Measurements from ENCODE around the gene SLC38A8. TPM values are rescaled to one million over a fixed set of nuclear protein-coding genes. Genes with fewer than 3 reads are reported as not detected.

Gene SLC38A8
- total RNA-seq, 1 experiment from 2014 or later, result 0.35 TPM

DNA sequence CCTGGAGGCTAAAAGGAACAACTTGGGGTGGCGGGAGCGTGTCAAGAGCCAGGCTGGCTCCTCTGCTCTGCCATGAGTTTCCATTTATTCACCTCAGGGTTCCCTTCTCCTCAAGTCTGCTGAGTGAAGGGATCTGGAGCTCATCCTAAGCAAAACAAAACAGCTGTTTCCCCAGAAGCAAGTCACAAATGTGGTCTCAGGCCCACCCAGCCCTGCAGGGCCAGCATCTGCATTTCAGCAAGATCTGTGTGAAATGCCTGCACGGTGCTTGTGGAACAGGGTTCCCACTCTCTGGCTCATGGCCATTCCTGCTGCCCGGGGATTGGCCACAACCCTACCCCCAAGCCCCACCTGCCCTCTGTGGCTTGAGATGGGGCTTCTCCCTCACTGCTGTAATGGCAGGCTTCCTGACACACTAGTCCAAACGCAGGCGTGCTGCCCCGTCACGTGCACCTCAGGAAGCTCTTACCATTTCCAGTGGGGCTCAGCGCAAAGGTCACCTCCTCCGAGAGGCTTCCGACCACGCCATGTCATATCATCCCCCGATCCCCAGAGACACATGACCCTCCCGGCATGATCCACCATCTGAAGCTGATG is 2.3 kb downstream of the SLC38A8 start:
- no CpG with 5 or more reads among the region's 14 CpGs for WGBS (ENCODE audit: extremely low coverage, insufficient read length, low lambda C conversion rate)
- Histone ChIP-seq H2BK12ac (ENCODE audit: insufficient read length, low read depth, low read length) (no peak overlapping the region), H3K56ac (ENCODE audit: insufficient read length, low read depth, low read length) (no peak overlapping the region), H2BK15ac (ENCODE audit: low read depth, low read length) (no peak overlapping the region), H4K5ac (ENCODE audit: insufficient read length, low read depth, low read length) (no peak overlapping the region), H3K14ac (ENCODE audit: insufficient read depth, low read length) (no peak overlapping the region), H3K18ac (ENCODE audit: insufficient read length, low read depth, low read length) (no peak overlapping the region), H4K91ac (ENCODE audit: insufficient read length, low read depth, low read length) (no peak overlapping the region), H2BK20ac (ENCODE audit: low read depth, low read length, poor library complexity, severe bottlenecking) (no peak overlapping the region), H3T11ph (ENCODE audit: low read length) (no peak overlapping the region), H3K9ac (ENCODE audit: extremely low read depth, insufficient read length, low read length) (no peak overlapping the region), H3K27me3 (ENCODE audit: insufficient read depth, low read length) (no peaks in the 10 kb centered on the region), H3K23ac (ENCODE audit: insufficient read length, low read depth, low read length) (no peak overlapping the region), H2AK5ac (ENCODE audit: insufficient read length, low read length) (no peak overlapping the region), H3K9me3 (ENCODE audit: control insufficient read depth, low read depth, low read length) (no peaks in the 10 kb centered on the region), H3K4me2 (ENCODE audit: insufficient read depth, insufficient read length, low read length) (no peak overlapping the region), H3K27ac (ENCODE audit: insufficient read length, low read depth, low read length) (no peak overlapping the region), H2AFZ (ENCODE audit: low read length) (no peak overlapping the region), H3K4me1 (ENCODE audit: insufficient read depth, low read length) (no peaks in the 10 kb centered on the region; the same call in 1 of the 2 replicates), H2BK120ac (ENCODE audit: low read depth, low read length, poor library complexity, severe bottlenecking) (no peak overlapping the region), H3K79me2 (ENCODE audit: insufficient read depth, low read length) (no peaks in the 10 kb centered on the region), H2BK5ac (ENCODE audit: insufficient read length, low read length) (no peak overlapping the region), H3K79me1 (ENCODE audit: insufficient read depth, low read depth, low read length, poor library complexity, severe bottlenecking) (no peaks in the 10 kb centered on the region), H3K23me2 (ENCODE audit: insufficient read length, low read depth, low read length, poor library complexity, severe bottlenecking) (no peaks in the 10 kb centered on the region), H4K20me1 (ENCODE audit: control insufficient read depth, insufficient read depth, insufficient read length) (no peaks in the 10 kb centered on the region), H3K4ac (ENCODE audit: low read depth, low read length) (no peak overlapping the region), H4K8ac (replicated peaks; ENCODE audit: insufficient read length, low read depth, low read length) (no peak overlapping the region)
- H3K27ac Mint-ChIP-seq, result no peak overlapping the region
- no peak for TF ChIP-seq CTCF (conservative IDR thresholded peaks at IDR 0.05)
- H3K4me3 Mint-ChIP-seq, result no peak overlapping the region
- peaks cover 24 to 42% of the 10 kb centered on the region in 2 experiments for H3K4me1 Mint-ChIP-seq
- peaks cover 26% of the 10 kb centered on the region for H3K27me3 Mint-ChIP-seq (ENCODE audit: low read depth)
- H3K9me3 Mint-ChIP-seq, result peaks cover 3 to 4% of the 10 kb centered on the region in 2 experiments
- DNase-seq, result no peak
- peaks cover 0 to 4% (median 1%) of the 10 kb centered on the region in 3 experiments; a peak in 1 of 7 replicates for H3K36me3 Mint-ChIP-seq (ENCODE audit: insufficient read depth in 1 of 3, low read depth in 3 of 3)
